Retina (tissue), 1 donor: ENCODE results near the gene KIAA1191.
A peak's percentile ranks its signal among the peaks of the same experiment; 100 is the strongest.

Experiments used
- DNase-seq: peaks from one replicate; pipeline ENCODE4 v3.0.0-alpha.2; 2016

KIAA1191 gene

GRCh38 chr5:176389135-176390123 lies 27.9 kb upstream of the KIAA1191 start:
- no peak for DNase-seq

GRCh38 chr5:176388444-176389134 lies 27.0 kb upstream of the KIAA1191 start, which contains the start of the genes HIGD2A and NOP16:
Gene HIGD2A, plus strand, starts transcription at chr5:176388751. Its CDS starts 69 bp downstream, at chr5:176388820.
Gene NOP16, minus strand, starts transcription at chr5:176388598. Its CDS starts 59 bp downstream, at chr5:176388539.
- DNase-seq: peak; percentile 99

GRCh38 chr5:176388003-176388443 lies 26.5 kb upstream of the KIAA1191 start:
- no peak for DNase-seq

- DNase-seq: no peak
These were observed 25.9 kb upstream of the KIAA1191 start for GRCh38 chr5:176387384-176387925.

GRCh38 chr5:176386491-176386890 lies 24.9 kb upstream of the KIAA1191 start:
- no peak for DNase-seq

- DNase-seq: no peak
These were observed 23.4 kb upstream of the KIAA1191 start for GRCh38 chr5:176384991-176385390.

- DNase-seq: no peak
These were observed 22.9 kb upstream of the KIAA1191 start for GRCh38 chr5:176384366-176384930.

- no peak for DNase-seq
These were observed 22.4 kb upstream of the KIAA1191 start for GRCh38 chr5:176383961-176384360.

- DNase-seq: no peak
These were observed 21.8 kb upstream of the KIAA1191 start for GRCh38 chr5:176383248-176383905.

GRCh38 chr5:176382721-176383120 lies 21.2 kb upstream of the KIAA1191 start:
- no peak for DNase-seq

GRCh38 chr5:176381979-176382378 lies 20.4 kb upstream of the KIAA1191 start:
- DNase-seq: no peak

GRCh38 chr5:176381423-176381822 lies 19.9 kb upstream of the KIAA1191 start:
- DNase-seq: no peak

GRCh38 chr5:176379881-176380280 lies 18.3 kb upstream of the KIAA1191 start:
- DNase-seq: no peak

- DNase-seq: no peak
These were observed 11.7 kb upstream of the KIAA1191 start for GRCh38 chr5:176373100-176373818.

- DNase-seq: no peak
These were observed 10.3 kb upstream of the KIAA1191 start for GRCh38 chr5:176371621-176372539.

- DNase-seq: no peak
These were observed 8.6 kb upstream of the KIAA1191 start for GRCh38 chr5:176369934-176370711.

- no peak for DNase-seq
These were observed 7.2 kb upstream of the KIAA1191 start for GRCh38 chr5:176368726-176369125.

GRCh38 chr5:176366232-176366894 lies 4.8 kb upstream of the KIAA1191 start:
- DNase-seq: no peak
